ENCODE measurements around the gene MRPL37. TPM values are rescaled to one million over a fixed set of nuclear protein-coding genes. Genes with fewer than 3 reads are reported as not detected.

MRPL37 gene
- total RNA-seq, 1 donor from 2014 or later = 96.2 TPM

- Mint-ChIP-seq H3K27me3 (ENCODE audit: low read depth) (no peaks in the 10 kb centered on the region), H3K9me3 (no peaks in the 10 kb centered on the region), H3K36me3 (ENCODE audit: low read depth) (peaks cover 6% of the 10 kb centered on the region), H3K4me1 (peaks cover 12% of the 10 kb centered on the region), H3K27ac (ENCODE audit: unreplicated experiment) (peak overlapping the region; percentile 24), H3K4me3 (no peak overlapping the region)
- TF ChIP-seq CTCF (conservative IDR thresholded peaks at IDR 0.05) = no peak
- DNase-seq (ENCODE audit: low read depth, low spot score) = no peak
Measured at GRCh38 chr1:54248966-54249365, 49.0 kb downstream of the MRPL37 start.

- no peaks in the 10 kb centered on the region for H3K27me3 Mint-ChIP-seq (ENCODE audit: low read depth)
- DNase-seq (ENCODE audit: low read depth, low spot score) = no peak
- no peak for TF ChIP-seq CTCF (conservative IDR thresholded peaks at IDR 0.05)
- H3K9me3 Mint-ChIP-seq = no peaks in the 10 kb centered on the region
- H3K27ac Mint-ChIP-seq (ENCODE audit: unreplicated experiment) = no peak overlapping the region
- no peaks in the 10 kb centered on the region for H3K36me3 Mint-ChIP-seq (ENCODE audit: low read depth)
- H3K4me3 Mint-ChIP-seq = no peak overlapping the region
- H3K4me1 Mint-ChIP-seq = peaks cover 13% of the 10 kb centered on the region
Measured at GRCh38 chr1:54249819-54250435, 50.0 kb downstream of the MRPL37 start.

GRCh38 chr1:54250670-54251069 lies 50.7 kb downstream of the MRPL37 start:
- Mint-ChIP-seq H3K27ac (ENCODE audit: unreplicated experiment) (no peak overlapping the region), H3K27me3 (ENCODE audit: low read depth) (no peaks in the 10 kb centered on the region), H3K4me1 (peaks cover 13% of the 10 kb centered on the region), H3K4me3 (no peak overlapping the region), H3K36me3 (ENCODE audit: low read depth) (no peaks in the 10 kb centered on the region), H3K9me3 (no peaks in the 10 kb centered on the region)
- DNase-seq (ENCODE audit: low read depth, low spot score) = no peak
- no peak for TF ChIP-seq CTCF (conservative IDR thresholded peaks at IDR 0.05)

- H3K9me3 Mint-ChIP-seq = no peaks in the 10 kb centered on the region
- no peaks in the 10 kb centered on the region for H3K27me3 Mint-ChIP-seq (ENCODE audit: low read depth)
- H3K27ac Mint-ChIP-seq (ENCODE audit: unreplicated experiment) = peak overlapping the region; percentile 51
- peaks cover 3% of the 10 kb centered on the region for H3K36me3 Mint-ChIP-seq (ENCODE audit: low read depth)
- TF ChIP-seq CTCF (conservative IDR thresholded peaks at IDR 0.05) = no peak
- no peak overlapping the region for H3K4me3 Mint-ChIP-seq
- H3K4me1 Mint-ChIP-seq = peaks cover 26% of the 10 kb centered on the region
- no peak for DNase-seq (ENCODE audit: low read depth, low spot score)
Measured at GRCh38 chr1:54252371-54252936, 52.5 kb downstream of the MRPL37 start.

- DNase-seq (ENCODE audit: low read depth, low spot score) = no peak
- no peak for TF ChIP-seq CTCF (conservative IDR thresholded peaks at IDR 0.05)
- Mint-ChIP-seq H3K27me3 (ENCODE audit: low read depth) (no peaks in the 10 kb centered on the region), H3K36me3 (ENCODE audit: low read depth) (peaks cover 3% of the 10 kb centered on the region), H3K4me3 (no peak overlapping the region), H3K4me1 (peaks cover 36% of the 10 kb centered on the region), H3K9me3 (no peaks in the 10 kb centered on the region), H3K27ac (ENCODE audit: unreplicated experiment) (no peak overlapping the region)
Measured at GRCh38 chr1:54253480-54253879, 53.5 kb downstream of the MRPL37 start.

All from neural crest cell (in vitro differentiated cells).